ENCODE measurements around the gene TADA2B.
A peak's percentile ranks its signal among the peaks of the same experiment; 100 is the strongest.

The TADA2B gene

GRCh38 chr4:7023486-7023885 lies 19.7 kb upstream of the TADA2B start:
- no peaks in the 10 kb centered on the region for H3K4me1 Mint-ChIP-seq
- no peaks in the 10 kb centered on the region for H3K9me3 Mint-ChIP-seq
- H3K27ac Mint-ChIP-seq = no peak overlapping the region
- no peak overlapping the region for H3K4me3 Mint-ChIP-seq
- H3K36me3 Mint-ChIP-seq = peaks cover 43% of the 10 kb centered on the region
- CTCF ChIA-PET = no interaction called here
- no peaks in the 10 kb centered on the region for H3K27me3 Mint-ChIP-seq
- DNase-seq = no peak

- H3K27ac Mint-ChIP-seq = no peak overlapping the region
- peaks cover 43% of the 10 kb centered on the region for H3K36me3 Mint-ChIP-seq
- DNase-seq = no peak
- CTCF ChIA-PET = no interaction called here
- H3K9me3 Mint-ChIP-seq = no peaks in the 10 kb centered on the region
- H3K4me3 Mint-ChIP-seq = no peak overlapping the region
- no peaks in the 10 kb centered on the region for H3K4me1 Mint-ChIP-seq
- no peaks in the 10 kb centered on the region for H3K27me3 Mint-ChIP-seq
Observed at GRCh38 chr4:7023901-7024300, 19.3 kb upstream of the TADA2B start.

- CTCF ChIA-PET = no interaction called here
Observed at GRCh38 chr4:7024336-7024890, 18.8 kb upstream of the TADA2B start.

GRCh38 chr4:7025040-7025602 lies 18.1 kb upstream of the TADA2B start:
- H3K9me3 Mint-ChIP-seq = no peaks in the 10 kb centered on the region
- no peaks in the 10 kb centered on the region for H3K27me3 Mint-ChIP-seq
- no peak overlapping the region for H3K27ac Mint-ChIP-seq
- H3K36me3 Mint-ChIP-seq = peaks cover 45% of the 10 kb centered on the region
- H3K4me3 Mint-ChIP-seq = no peak overlapping the region
- no peaks in the 10 kb centered on the region for H3K4me1 Mint-ChIP-seq
- DNase-seq = no peak
- CTCF ChIA-PET = no interaction called here

More at GRCh38 chr4:7024336-7024890, 18.8 kb upstream of the TADA2B start:
- no peaks in the 10 kb centered on the region for H3K4me1 Mint-ChIP-seq
- no peaks in the 10 kb centered on the region for H3K27me3 Mint-ChIP-seq
- H3K27ac Mint-ChIP-seq = no peak overlapping the region
- no peaks in the 10 kb centered on the region for H3K9me3 Mint-ChIP-seq
- no peak overlapping the region for H3K4me3 Mint-ChIP-seq
- no peak for DNase-seq
- H3K36me3 Mint-ChIP-seq = peaks cover 45% of the 10 kb centered on the region

GRCh38 chr4:7026107-7026506 lies 17.1 kb upstream of the TADA2B start:
- CTCF ChIA-PET = interaction anchor here (0.6 kb wide), 1 partner anchor 14 kb away, joined by 3 read pairs; no protein-coding TSS in a partner anchor
- Mint-ChIP-seq H3K4me1 (no peaks in the 10 kb centered on the region), H3K36me3 (peaks cover 42% of the 10 kb centered on the region), H3K4me3 (no peak overlapping the region), H3K9me3 (no peaks in the 10 kb centered on the region), H3K27me3 (no peaks in the 10 kb centered on the region), H3K27ac (no peak overlapping the region)
- DNase-seq = no peak

- Mint-ChIP-seq H3K27ac (no peak overlapping the region), H3K36me3 (peaks cover 41% of the 10 kb centered on the region), H3K27me3 (no peaks in the 10 kb centered on the region), H3K4me1 (no peaks in the 10 kb centered on the region), H3K4me3 (no peak overlapping the region), H3K9me3 (no peaks in the 10 kb centered on the region)
- CTCF ChIA-PET = no interaction called here
- no peak for DNase-seq
Observed at GRCh38 chr4:7027284-7027683, 15.9 kb upstream of the TADA2B start.

- no peak overlapping the region for H3K27ac Mint-ChIP-seq
- H3K4me1 Mint-ChIP-seq = no peaks in the 10 kb centered on the region
- CTCF ChIA-PET = no interaction called here
- DNase-seq = no peak
- H3K27me3 Mint-ChIP-seq = no peaks in the 10 kb centered on the region
- H3K4me3 Mint-ChIP-seq = no peak overlapping the region
- peaks cover 44% of the 10 kb centered on the region for H3K36me3 Mint-ChIP-seq
- H3K9me3 Mint-ChIP-seq = no peaks in the 10 kb centered on the region
Observed at GRCh38 chr4:7027913-7028312, 15.3 kb upstream of the TADA2B start.

- Mint-ChIP-seq H3K9me3 (no peaks in the 10 kb centered on the region), H3K4me1 (no peaks in the 10 kb centered on the region), H3K27me3 (no peaks in the 10 kb centered on the region), H3K36me3 (peaks cover 38% of the 10 kb centered on the region), H3K4me3 (no peak overlapping the region), H3K27ac (peak overlapping the region; percentile 14)
- DNase-seq = no peak
- CTCF ChIA-PET = interaction anchor here (1.5 kb wide), 1 partner anchor 14 kb away, joined by 4 read pairs; the partner anchor contains the start of gene TADA2B
Observed at GRCh38 chr4:7029212-7029611, 14.0 kb upstream of the TADA2B start.

- CTCF ChIA-PET = interaction anchor here (1.5 to 1.9 kb wide), 2 partner anchors 13 kb away, joined by 4 to 5 read pairs; partner anchors contain the start of gene TADA2B
- no peak overlapping the region for H3K27ac Mint-ChIP-seq
- no peak overlapping the region for H3K4me3 Mint-ChIP-seq
- H3K9me3 Mint-ChIP-seq = no peaks in the 10 kb centered on the region
- no peak for DNase-seq
- H3K36me3 Mint-ChIP-seq = peaks cover 36% of the 10 kb centered on the region
- no peaks in the 10 kb centered on the region for H3K4me1 Mint-ChIP-seq
- no peaks in the 10 kb centered on the region for H3K27me3 Mint-ChIP-seq
Observed at GRCh38 chr4:7029921-7030320, 13.3 kb upstream of the TADA2B start.

GRCh38 chr4:7030856-7031255 lies 12.3 kb upstream of the TADA2B start:
- Mint-ChIP-seq H3K4me1 (no peaks in the 10 kb centered on the region), H3K36me3 (peaks cover 36% of the 10 kb centered on the region), H3K27me3 (no peaks in the 10 kb centered on the region), H3K27ac (no peak overlapping the region), H3K4me3 (no peak overlapping the region), H3K9me3 (no peaks in the 10 kb centered on the region)
- DNase-seq = no peak
- CTCF ChIA-PET = interaction anchor here (1.9 kb wide), 1 partner anchor 14 kb away, joined by 5 read pairs; no protein-coding TSS in a partner anchor

- Mint-ChIP-seq H3K36me3 (peaks cover 32% of the 10 kb centered on the region), H3K27me3 (no peaks in the 10 kb centered on the region), H3K4me1 (no peaks in the 10 kb centered on the region), H3K4me3 (no peak overlapping the region), H3K27ac (no peak overlapping the region), H3K9me3 (no peaks in the 10 kb centered on the region)
- no peak for DNase-seq
- CTCF ChIA-PET = interaction anchor here (1.9 kb wide), 1 partner anchor 15 kb away, joined by 5 read pairs; no protein-coding TSS in a partner anchor
Observed at GRCh38 chr4:7031558-7032449, 11.4 kb upstream of the TADA2B start.

GRCh38 chr4:7032596-7032995 lies 10.6 kb upstream of the TADA2B start:
- no peak overlapping the region for H3K4me3 Mint-ChIP-seq
- DNase-seq = no peak
- CTCF ChIA-PET = no interaction called here
- no peaks in the 10 kb centered on the region for H3K27me3 Mint-ChIP-seq
- peaks cover 2% of the 10 kb centered on the region for H3K4me1 Mint-ChIP-seq
- no peaks in the 10 kb centered on the region for H3K9me3 Mint-ChIP-seq
- no peak overlapping the region for H3K27ac Mint-ChIP-seq
- peaks cover 28% of the 10 kb centered on the region for H3K36me3 Mint-ChIP-seq

GRCh38 chr4:7034262-7035081 lies 8.7 kb upstream of the TADA2B start:
- H3K4me1 Mint-ChIP-seq = peaks cover 2% of the 10 kb centered on the region
- no peak for DNase-seq
- H3K4me3 Mint-ChIP-seq = no peak overlapping the region
- CTCF ChIA-PET = interaction anchor here (1.8 kb wide), 1 partner anchor 60 kb away, joined by 4 read pairs; no protein-coding TSS in a partner anchor
- no peak overlapping the region for H3K27ac Mint-ChIP-seq
- H3K27me3 Mint-ChIP-seq = no peaks in the 10 kb centered on the region
- no peaks in the 10 kb centered on the region for H3K9me3 Mint-ChIP-seq
- peaks cover 15% of the 10 kb centered on the region for H3K36me3 Mint-ChIP-seq

GRCh38 chr4:7037425-7037824 lies 5.7 kb upstream of the TADA2B start:
- H3K9me3 Mint-ChIP-seq = no peaks in the 10 kb centered on the region
- no peak overlapping the region for H3K4me3 Mint-ChIP-seq
- H3K4me1 Mint-ChIP-seq = peaks cover 10% of the 10 kb centered on the region
- H3K27me3 Mint-ChIP-seq = peaks cover 14% of the 10 kb centered on the region
- peaks cover 4% of the 10 kb centered on the region for H3K36me3 Mint-ChIP-seq
- H3K27ac Mint-ChIP-seq = no peak overlapping the region
- DNase-seq = no peak
- CTCF ChIA-PET = interaction anchor here (0.6 kb wide), 2 partner anchors 164 to 173 kb away, joined by 3 to 4 read pairs; no protein-coding TSS in a partner anchor
